Common myeloid progenitor, CD34-positive (primary cell): ENCODE results near the gene RNF123. TPM values are rescaled to one million over a fixed set of nuclear protein-coding genes. Genes with fewer than 3 reads are reported as not detected.

ENCODE experiments used
- CTCF ChIA-PET: fragments of 350-600 bp; sonication (Branson Sonifier 250); formaldehyde crosslinking; loops from one replicate; lab custom pipeline; 2021; ENCODE audit warnings: antibody characterized with exemption; lab: Charles Lee
- POLR2A ChIA-PET: fragments of 350-600 bp; sonication (Branson Sonifier 250); formaldehyde crosslinking; loops from one replicate; lab custom pipeline; 2021; ENCODE audit warnings: antibody characterized with exemption; lab: Charles Lee
- DNase-seq, 3 donors: peaks; one replicate each; pipeline versions ENCODE4 v3.0.0 to v3.0.0-alpha.2; 2013
- H3K27ac ChIP-seq, 2 experiments: 1 replicate in 1 of 2; 2 replicates in 1 of 2; pipeline ENCODE4 v1.7.0; 2013; ENCODE audit warnings: inconsistent platforms in 2 of 2, low read length in 2 of 2, mild to moderate bottlenecking in 2 of 2, low read depth in 1 of 2, moderate library complexity in 1 of 2; ENCODE audit not compliant: severe bottlenecking in 2 of 2, insufficient read depth in 1 of 2, poor library complexity in 1 of 2
- H3K27me3 ChIP-seq, 5 experiments: replicated peaks in 2 of 5; 1 replicate in 3 of 5; 2 replicates in 2 of 5; pipeline versions ENCODE4 v1.6.1 to v1.7.0; 2013; ENCODE audit warnings: low read length in 4 of 5, mild to moderate bottlenecking in 2 of 5, moderate library complexity in 2 of 5, inconsistent platforms in 1 of 5; ENCODE audit not compliant: insufficient read depth in 5 of 5, control insufficient read depth in 4 of 5
- H3K36me3 ChIP-seq, 4 experiments: 1 replicate in 2 of 4; 2 replicates in 2 of 4; pipeline versions ENCODE4 v1.6.1 to v1.7.0; 2013; ENCODE audit warnings: low read length in 3 of 4, control low read depth in 1 of 4, mild to moderate bottlenecking in 1 of 4; ENCODE audit not compliant: control insufficient read depth in 4 of 4, insufficient read depth in 4 of 4
- H3K4me1 ChIP-seq, 4 experiments: 1 replicate in 3 of 4; 2 replicates in 1 of 4; pipeline versions ENCODE4 v1.6.1 to v1.7.1; 2013; ENCODE audit warnings: low read length in 3 of 4, mild to moderate bottlenecking in 3 of 4, control low read depth in 1 of 4, inconsistent platforms in 1 of 4, moderate library complexity in 1 of 4; ENCODE audit not compliant: control insufficient read depth in 4 of 4, insufficient read depth in 4 of 4; ENCODE audit errors: control extremely low read depth in 1 of 4
- H3K4me3 ChIP-seq, 7 experiments: 1 replicate in 4 of 7; 2 replicates in 3 of 7; pipeline versions ENCODE4 v1.5.1 to v1.7.0; 2013; ENCODE audit warnings: mild to moderate bottlenecking in 7 of 7, low read length in 6 of 7, moderate library complexity in 6 of 7, inconsistent platforms in 2 of 7, low read depth in 2 of 7, control low read depth in 1 of 7; ENCODE audit not compliant: insufficient read depth in 4 of 7, control insufficient read depth in 1 of 7; ENCODE audit errors: extremely low read depth in 1 of 7
- H3K9me3 ChIP-seq, 5 experiments: 1 replicate in 4 of 5; 2 replicates in 1 of 5; pipeline versions ENCODE4 v1.6.1 to v1.7.1; 2013; ENCODE audit warnings: low read length in 4 of 5, mild to moderate bottlenecking in 2 of 5, inconsistent platforms in 1 of 5, low read depth in 1 of 5, moderate library complexity in 1 of 5; ENCODE audit not compliant: control insufficient read depth in 4 of 5, insufficient read depth in 2 of 5; ENCODE audit errors: control extremely low read depth in 1 of 5
- WGBS: methylation state at CpG from one replicate; pipeline ENCODE4 v1.1.5; 2013; ENCODE audit not compliant: insufficient coverage; 5-methylcytosine and 5-hydroxymethylcytosine counted together
- polyA plus RNA-seq: library from polyadenylated mRNA; unstranded; fragments of 120-200 nt; gene quantifications from one replicate; pipeline ENCODE4 v1.2.1, GENCODE V29; 2013

RNF123 gene
- 23.3 TPM for polyA plus RNA-seq

DNA sequence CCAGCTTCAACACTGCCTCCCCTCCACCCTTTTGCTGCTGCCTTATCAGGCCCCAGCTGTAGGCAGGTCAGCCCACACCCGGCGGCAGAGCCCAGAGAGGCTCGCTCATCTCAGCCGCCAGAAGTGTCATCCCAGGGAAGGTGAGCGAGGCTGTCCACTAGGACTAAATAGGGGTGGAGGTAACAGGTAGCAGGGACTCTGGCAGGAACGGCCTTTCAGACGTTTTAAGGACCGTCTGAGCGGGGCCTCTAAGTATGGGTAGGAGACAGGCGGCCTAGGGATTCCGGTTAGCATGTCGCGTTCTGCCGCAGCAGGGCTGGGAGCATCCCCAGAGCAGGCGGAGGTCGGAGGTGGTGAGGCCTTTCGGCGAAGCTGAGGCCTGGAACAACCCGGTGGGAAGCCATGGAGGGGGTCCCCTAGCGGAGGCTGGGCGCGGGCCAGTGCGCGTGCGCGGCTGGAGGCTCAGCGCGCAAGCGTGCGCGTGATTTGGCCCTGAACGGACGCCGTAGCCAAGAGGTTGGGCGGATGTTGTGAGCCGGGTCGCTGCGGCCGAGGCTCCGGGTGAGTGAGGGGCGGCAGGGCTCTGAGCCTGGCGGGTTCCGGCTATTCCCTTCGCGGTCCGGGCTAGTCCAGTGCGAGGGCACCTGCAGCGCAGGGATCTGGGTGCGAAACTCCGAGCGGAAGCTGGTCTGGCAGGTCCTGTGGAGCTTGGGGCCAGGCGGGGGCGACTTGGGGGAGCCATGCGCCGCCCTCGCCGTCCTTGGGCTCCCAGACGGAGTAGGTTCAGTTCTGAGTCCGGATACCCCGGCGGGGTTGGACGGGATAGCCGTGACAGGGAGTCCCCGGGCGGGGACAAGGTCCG, at the start of gene RNF123, which contains the start of gene MST1:
Gene RNF123 (plus strand): TSS at position 512 of the 862 bp plus-strand sequence. CDS start 1,609 bp downstream, outside the sequence.
Gene MST1 (minus strand): TSS at position 429 of the 862 bp plus-strand sequence. CDS start 783 bp downstream, outside the sequence.
- ChIA-PET POLR2A (interaction anchor here (0.6 kb wide), 1 partner anchor 23 kb away, joined by 3 read pairs; no protein-coding TSS in a partner anchor), CTCF (interaction anchor here (0.6 to 0.7 kb wide), 2 partner anchors 11 to 18 kb away, joined by 3 read pairs; no protein-coding TSS in a partner anchor)
- H3K27me3 ChIP-seq, result peaks cover 0 to 14% (median 2%) of the 10 kb centered on the region in 5 experiments
- peak; percentile 91 to 94 (median 93) for DNase-seq
- H3K27ac ChIP-seq, result peak within 1 kb of the TSS; percentile 70 to 83
- peak within 1 kb of the TSS; percentile 78 to 91 (median 82) for H3K4me3 ChIP-seq
- WGBS, result under 1% methylated on average over 47 of the region's 66 CpGs
- no peaks in the 10 kb centered on the region for H3K9me3 ChIP-seq
- H3K4me1 ChIP-seq, result peaks cover 0 to 30% (median 25%) of the 10 kb centered on the region in 4 experiments
- H3K36me3 ChIP-seq, result peaks cover 0 to 4% (median 1%) of the 10 kb centered on the region in 4 experiments

DNA sequence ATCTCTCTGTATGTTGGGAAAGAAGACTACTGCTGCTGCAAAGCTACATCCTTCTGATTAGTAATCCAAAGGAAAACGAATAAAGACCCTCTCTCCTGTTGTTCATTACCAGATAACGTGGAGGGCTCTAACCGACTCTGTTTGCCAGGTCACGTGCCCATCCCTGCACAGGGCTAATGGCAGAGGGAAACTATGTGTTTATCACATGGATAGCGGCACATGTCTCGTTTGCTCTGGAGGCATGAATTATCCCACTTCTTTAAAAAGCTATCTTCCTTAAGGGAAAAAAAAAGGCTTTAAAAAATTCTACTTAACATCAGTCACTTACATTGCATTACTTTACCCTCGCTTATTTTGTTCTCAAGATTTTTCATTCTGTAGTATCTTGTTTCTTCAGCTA, 48.1 kb upstream of the RNF123 start:
- POLR2A ChIA-PET, result no interaction called here
- Histone ChIP-seq H3K27ac (no peak overlapping the region), H3K4me3 (no peak overlapping the region), H3K36me3 (no peaks in the 10 kb centered on the region), H3K9me3 (no peaks in the 10 kb centered on the region), H3K27me3 (no peaks in the 10 kb centered on the region), H3K4me1 (peaks cover 0 to 3% (median 0%) of the 10 kb centered on the region in 4 experiments)
- CTCF ChIA-PET, result no interaction called here
- WGBS, result 90% methylated on average over 6 of the region's 7 CpGs
- no peak for DNase-seq

DNA sequence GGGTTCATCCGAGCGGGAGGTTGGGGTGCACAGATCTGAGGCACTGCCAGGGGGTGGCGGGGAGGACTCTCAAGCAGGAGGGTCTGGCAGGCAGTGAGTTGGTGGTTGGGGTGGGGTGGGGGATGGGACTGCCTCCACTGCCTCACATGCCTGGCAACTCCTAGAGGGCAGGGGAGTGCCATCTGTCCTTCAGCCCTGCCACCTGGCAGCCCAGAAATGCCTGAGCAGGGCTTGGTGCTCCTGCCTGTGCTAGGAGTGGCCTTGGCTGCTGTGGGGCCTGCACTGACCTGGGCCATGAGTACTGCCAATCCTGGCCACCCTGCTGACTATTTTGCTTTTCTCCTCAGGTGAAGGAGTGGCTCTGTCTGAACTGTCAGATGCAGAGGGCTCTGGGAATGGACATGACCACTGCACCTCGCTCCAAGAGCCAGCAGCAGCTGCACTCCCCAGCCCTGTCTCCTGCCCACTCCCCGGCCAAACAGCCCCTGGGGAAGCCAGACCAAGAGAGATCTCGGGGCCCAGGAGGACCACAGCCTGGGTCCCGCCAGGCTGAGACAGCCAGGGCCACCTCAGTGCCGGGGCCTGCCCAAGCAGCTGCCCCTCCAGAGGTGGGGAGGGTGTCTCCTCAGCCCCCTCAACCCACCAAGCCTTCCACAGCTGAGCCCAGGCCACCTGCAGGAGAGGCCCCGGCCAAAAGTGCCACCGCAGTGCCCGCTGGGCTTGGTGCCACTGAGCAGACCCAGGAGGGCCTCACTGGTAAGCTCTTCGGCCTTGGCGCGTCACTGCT, 47.2 kb upstream of the RNF123 start:
- WGBS, result 98% methylated on average over 13 of the region's 14 CpGs
- Histone ChIP-seq H3K4me3 (no peak overlapping the region), H3K36me3 (no peaks in the 10 kb centered on the region), H3K4me1 (peaks cover 0 to 1% (median 0%) of the 10 kb centered on the region in 4 experiments), H3K9me3 (no peaks in the 10 kb centered on the region), H3K27me3 (no peaks in the 10 kb centered on the region), H3K27ac (no peak overlapping the region)
- no peak for DNase-seq
- ChIA-PET CTCF (interaction anchor here (1.3 kb wide), 1 partner anchor 42 kb away, joined by 3 read pairs; no protein-coding TSS in a partner anchor), POLR2A (no interaction called here)

DNA sequence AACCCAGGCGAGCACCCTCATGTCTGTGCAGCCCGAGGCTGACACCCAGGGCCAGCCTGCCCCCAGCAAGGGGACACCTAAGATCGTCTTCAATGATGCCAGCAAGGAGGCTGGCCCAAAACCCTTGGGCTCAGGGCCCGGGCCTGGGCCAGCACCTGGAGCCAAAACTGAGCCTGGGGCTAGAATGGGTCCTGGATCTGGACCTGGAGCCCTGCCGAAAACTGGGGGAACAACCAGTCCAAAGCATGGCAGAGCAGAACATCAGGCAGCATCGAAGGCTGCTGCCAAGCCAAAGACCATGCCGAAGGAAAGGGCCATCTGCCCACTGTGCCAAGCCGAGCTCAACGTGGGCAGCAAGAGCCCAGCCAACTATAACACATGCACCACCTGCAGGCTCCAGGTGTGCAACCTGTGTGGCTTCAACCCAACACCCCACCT, 46.6 kb upstream of the RNF123 start:
- no peaks in the 10 kb centered on the region for H3K36me3 ChIP-seq
- H3K4me3 ChIP-seq, result no peak overlapping the region
- DNase-seq, result no peak
- no peaks in the 10 kb centered on the region for H3K27me3 ChIP-seq
- peaks cover 0 to 5% (median 3%) of the 10 kb centered on the region in 4 experiments for H3K4me1 ChIP-seq
- WGBS, result 98% methylated on average over 6 of the region's 9 CpGs
- H3K9me3 ChIP-seq, result no peaks in the 10 kb centered on the region
- ChIA-PET POLR2A (no interaction called here), CTCF (interaction anchor here (1.3 kb wide), 1 partner anchor 43 kb away, joined by 3 read pairs; no protein-coding TSS in a partner anchor)
- H3K27ac ChIP-seq, result no peak overlapping the region

DNA sequence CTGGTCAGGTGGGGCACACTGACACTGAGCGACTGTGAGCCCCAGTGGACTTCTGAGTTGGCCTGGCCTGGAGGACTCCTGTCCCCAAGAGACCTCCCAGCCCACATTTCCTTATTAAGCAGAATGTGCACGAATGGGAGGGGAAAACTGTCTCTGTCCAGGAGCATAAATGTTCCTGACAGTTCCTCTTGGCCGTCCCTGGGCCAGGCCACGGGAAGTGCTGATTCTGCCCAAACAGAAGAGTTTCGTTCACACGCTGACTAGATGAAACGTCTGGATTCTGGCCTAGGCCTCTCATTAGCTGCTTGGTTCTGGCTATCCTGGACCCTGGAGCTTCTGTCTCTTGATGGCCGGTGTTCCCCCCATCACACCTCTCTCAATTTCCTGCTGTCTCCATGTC, 44.7 kb upstream of the RNF123 start:
- CTCF ChIA-PET, result no interaction called here
- Histone ChIP-seq H3K27me3 (no peaks in the 10 kb centered on the region), H3K4me3 (no peak overlapping the region), H3K36me3 (no peaks in the 10 kb centered on the region), H3K27ac (no peak overlapping the region), H3K9me3 (no peaks in the 10 kb centered on the region), H3K4me1 (peaks cover 0 to 17% (median 9%) of the 10 kb centered on the region in 4 experiments)
- DNase-seq, result no peak
- POLR2A ChIA-PET, result no interaction called here
- WGBS, result 94% methylated on average over 7 of the region's 8 CpGs

DNA sequence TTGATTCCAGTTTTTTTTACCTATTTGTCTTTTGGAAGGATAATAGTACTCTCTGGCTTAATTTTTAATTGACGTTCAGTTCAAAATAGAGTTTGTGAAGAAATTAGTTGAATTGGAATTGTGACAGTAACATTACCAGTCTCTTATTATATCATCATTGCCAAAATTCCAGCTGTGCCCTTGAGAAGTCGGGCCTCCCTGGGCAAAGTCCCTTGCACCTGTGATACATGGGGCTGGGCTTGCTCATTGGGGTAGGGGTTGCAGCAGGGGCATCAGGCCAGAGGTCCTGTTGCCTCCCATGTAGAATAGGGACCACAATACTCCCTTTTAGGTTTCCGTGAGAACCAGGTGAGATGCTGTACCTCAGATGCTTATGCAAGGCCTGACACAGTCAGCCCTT, 43.1 kb upstream of the RNF123 start:
- no peaks in the 10 kb centered on the region for H3K27me3 ChIP-seq
- no peak for DNase-seq
- no peak overlapping the region for H3K4me3 ChIP-seq
- ChIA-PET POLR2A (no interaction called here), CTCF (no interaction called here)
- 100% methylated on average over 2 of the region's 3 CpGs for whole genome bisulfite sequencing
- no peaks in the 10 kb centered on the region for H3K36me3 ChIP-seq
- H3K27ac ChIP-seq, result no peak overlapping the region
- no peaks in the 10 kb centered on the region for H3K9me3 ChIP-seq
- peaks cover 0 to 17% (median 9%) of the 10 kb centered on the region in 4 experiments for H3K4me1 ChIP-seq
